ENCODE results near the gene LFNG. TPM values are rescaled to one million over a fixed set of nuclear protein-coding genes. Genes with fewer than 3 reads are reported as not detected.
A peak's percentile ranks its signal among the peaks of the same experiment; 100 is the strongest.
"Not testable (repeated sequence)": the region's sequence is repeated elsewhere in the genome, so short reads cannot be mapped to it uniquely, and the experiment has no call there.

LFNG gene
- total RNA-seq, 1 donor from 2014 or later, result 83.5 TPM

DNA sequence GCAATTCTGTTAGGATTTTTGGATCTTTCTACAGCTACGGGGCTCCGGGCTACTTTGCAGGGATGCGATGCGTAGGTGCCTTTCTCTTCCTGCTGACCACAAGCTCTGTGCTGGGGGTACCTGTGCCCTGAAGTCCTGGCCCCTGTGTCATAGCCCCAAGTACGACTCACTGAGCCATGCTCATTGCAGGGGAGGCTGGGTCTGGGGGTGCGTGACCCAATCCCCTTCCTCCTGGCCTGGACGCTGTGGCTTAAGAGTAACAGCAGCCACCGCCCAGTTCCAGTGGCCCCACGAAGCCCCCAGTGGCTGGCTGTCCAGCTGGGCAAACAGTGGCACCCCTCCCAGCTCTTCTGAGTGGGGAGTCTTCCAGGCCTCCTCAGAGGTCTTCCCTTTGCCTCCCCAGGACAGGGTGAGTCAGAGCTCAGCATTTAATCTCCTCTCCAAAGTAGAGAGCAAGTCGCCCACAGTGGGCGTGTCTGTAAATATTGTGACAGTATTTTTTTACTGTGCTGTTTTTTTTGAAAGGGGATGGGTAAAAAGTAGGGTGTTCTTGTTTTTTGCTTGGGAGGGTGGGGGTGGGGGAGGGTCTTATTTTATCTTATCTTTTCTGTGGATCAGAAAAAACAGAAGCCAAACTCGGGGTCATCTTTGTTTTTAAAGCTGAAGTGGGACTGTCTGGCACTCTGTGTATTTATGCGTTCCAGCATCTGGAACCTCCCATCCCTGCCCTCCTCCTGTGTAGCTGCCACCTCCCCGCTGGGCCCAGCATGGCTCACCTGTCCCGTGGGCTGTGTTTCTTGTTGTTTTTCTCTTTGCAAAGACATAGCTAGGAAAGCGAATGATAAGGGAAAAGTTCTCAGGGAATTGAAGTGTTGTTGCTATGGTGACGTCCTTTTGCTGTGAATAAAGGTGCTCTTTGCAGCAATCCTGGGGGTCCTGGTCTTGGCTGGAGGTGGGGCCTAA lies 8.2 kb downstream of the LFNG start:
- peaks cover 5% of the 10 kb centered on the region for H3K36me3 Mint-ChIP-seq (ENCODE audit: low read depth, unreplicated experiment)
- H3K4me1 Mint-ChIP-seq (ENCODE audit: unreplicated experiment), result peaks cover 14% of the 10 kb centered on the region
- DNase-seq (ENCODE audit: low spot score), result no peak
- peaks cover 11% of the 10 kb centered on the region for H3K27me3 Mint-ChIP-seq (ENCODE audit: unreplicated experiment)
- no peak overlapping the region for H3K27ac Mint-ChIP-seq (ENCODE audit: unreplicated experiment)
- TF ChIP-seq, protein P1, sequence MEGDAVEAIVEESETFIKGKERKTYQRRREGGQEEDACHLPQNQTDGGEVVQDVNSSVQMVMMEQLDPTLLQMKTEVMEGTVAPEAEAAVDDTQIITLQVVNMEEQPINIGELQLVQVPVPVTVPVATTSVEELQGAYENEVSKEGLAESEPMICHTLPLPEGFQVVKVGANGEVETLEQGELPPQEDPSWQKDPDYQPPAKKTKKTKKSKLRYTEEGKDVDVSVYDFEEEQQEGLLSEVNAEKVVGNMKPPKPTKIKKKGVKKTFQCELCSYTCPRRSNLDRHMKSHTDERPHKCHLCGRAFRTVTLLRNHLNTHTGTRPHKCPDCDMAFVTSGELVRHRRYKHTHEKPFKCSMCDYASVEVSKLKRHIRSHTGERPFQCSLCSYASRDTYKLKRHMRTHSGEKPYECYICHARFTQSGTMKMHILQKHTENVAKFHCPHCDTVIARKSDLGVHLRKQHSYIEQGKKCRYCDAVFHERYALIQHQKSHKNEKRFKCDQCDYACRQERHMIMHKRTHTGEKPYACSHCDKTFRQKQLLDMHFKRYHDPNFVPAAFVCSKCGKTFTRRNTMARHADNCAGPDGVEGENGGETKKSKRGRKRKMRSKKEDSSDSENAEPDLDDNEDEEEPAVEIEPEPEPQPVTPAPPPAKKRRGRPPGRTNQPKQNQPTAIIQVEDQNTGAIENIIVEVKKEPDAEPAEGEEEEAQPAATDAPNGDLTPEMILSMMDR (IDR thresholded peaks at IDR 0.05; ENCODE audit: unreplicated experiment), result no peak
- no peaks in the 10 kb centered on the region for H3K9me3 Mint-ChIP-seq (ENCODE audit: unreplicated experiment)
- H3K4me3 Mint-ChIP-seq (ENCODE audit: unreplicated experiment), result peak overlapping the region; percentile 76

DNA sequence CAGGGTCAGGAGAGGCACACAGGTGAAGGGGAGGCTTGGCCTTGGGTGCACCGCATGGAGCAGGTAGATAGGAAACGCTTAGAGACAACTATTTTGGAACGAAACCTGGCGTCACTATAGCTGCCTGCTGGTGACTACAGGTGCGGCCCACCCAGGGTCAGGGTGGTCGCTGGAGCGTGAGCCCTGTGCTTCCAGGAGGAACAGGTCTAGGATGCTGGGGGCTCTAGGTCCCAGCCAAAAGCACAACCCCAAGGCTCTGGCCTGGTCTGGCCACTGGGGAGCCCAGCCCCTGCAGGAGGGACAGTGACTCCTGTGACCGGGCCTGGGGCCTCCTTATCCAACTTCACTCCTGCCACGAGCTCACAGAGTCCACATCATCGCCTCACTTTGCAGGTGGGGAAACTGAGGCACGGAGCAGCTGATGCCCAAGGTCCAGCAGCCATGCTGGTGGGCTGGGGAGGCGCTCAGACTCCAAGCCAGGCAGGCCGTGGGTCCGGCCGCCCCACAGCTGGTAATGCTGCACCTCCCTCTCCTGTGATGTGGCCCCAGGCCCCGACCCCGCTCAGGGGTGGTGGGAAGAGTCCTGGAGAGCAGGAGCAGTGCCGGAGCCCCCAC lies 9.0 kb downstream of the LFNG start:
- Mint-ChIP-seq H3K4me3 (ENCODE audit: unreplicated experiment) (peak overlapping the region; percentile 76), H3K27me3 (ENCODE audit: unreplicated experiment) (peaks cover 8% of the 10 kb centered on the region), H3K36me3 (ENCODE audit: low read depth, unreplicated experiment) (peaks cover 5% of the 10 kb centered on the region), H3K9me3 (ENCODE audit: unreplicated experiment) (no peaks in the 10 kb centered on the region), H3K27ac (ENCODE audit: unreplicated experiment) (no peak overlapping the region), H3K4me1 (ENCODE audit: unreplicated experiment) (peaks cover 10% of the 10 kb centered on the region)
- no peak for DNase-seq (ENCODE audit: low spot score)
- TF ChIP-seq, protein P1 (IDR thresholded peaks at IDR 0.05; ENCODE audit: unreplicated experiment), result no peak

DNA sequence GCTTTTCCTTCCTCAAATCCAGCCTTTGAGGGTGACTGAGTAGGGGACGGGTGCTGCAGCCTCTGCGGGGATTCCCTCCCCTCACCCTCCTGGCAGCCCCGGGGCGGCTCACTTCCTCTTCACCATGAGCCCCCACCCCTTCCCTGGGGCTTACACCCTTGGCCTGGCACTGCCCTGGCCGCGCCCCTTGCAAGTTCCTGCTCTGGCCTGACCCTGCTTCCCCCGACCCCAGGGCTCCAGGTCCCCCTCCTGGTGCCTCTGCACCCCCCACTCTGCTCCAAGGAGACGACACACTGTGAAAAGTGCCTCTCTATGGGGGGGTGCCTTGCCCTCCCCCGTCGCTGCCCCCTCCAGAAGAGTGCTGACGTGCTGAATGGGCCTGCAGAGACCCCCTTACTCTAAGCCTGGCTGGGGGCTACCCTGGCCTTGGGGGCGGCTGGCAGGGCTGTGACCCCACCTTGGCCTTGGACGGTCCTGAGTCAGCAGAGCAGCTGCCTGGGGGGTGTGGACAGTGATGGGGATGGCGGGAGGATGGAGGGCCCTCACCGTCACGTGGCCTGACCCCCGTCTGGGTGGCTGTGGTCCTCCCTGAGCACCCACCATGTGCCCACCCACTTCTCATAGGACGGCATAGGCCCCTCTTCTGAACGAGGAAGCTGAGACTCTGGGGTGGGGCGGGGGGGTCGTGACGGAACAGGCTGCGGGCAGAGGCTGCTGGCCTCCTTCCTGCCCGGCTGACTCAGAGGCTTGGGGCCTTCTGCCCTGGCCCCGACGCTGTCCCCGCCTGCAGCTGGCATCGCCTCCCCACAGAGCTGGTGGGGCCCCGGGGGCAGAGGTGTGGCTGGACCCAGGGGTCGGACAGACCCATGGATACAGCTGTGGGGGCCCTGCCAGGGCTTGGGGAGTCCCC lies 9.8 kb downstream of the LFNG start:
- Mint-ChIP-seq H3K4me3 (ENCODE audit: unreplicated experiment) (no peak overlapping the region), H3K27ac (ENCODE audit: unreplicated experiment) (no peak overlapping the region), H3K4me1 (ENCODE audit: unreplicated experiment) (peaks cover 10% of the 10 kb centered on the region), H3K9me3 (ENCODE audit: unreplicated experiment) (no peaks in the 10 kb centered on the region), H3K36me3 (ENCODE audit: low read depth, unreplicated experiment) (peaks cover 5% of the 10 kb centered on the region), H3K27me3 (ENCODE audit: unreplicated experiment) (peaks cover 8% of the 10 kb centered on the region)
- no peak for DNase-seq (ENCODE audit: low spot score)
- TF ChIP-seq, protein P1 (IDR thresholded peaks at IDR 0.05; ENCODE audit: unreplicated experiment), result no peak

DNA sequence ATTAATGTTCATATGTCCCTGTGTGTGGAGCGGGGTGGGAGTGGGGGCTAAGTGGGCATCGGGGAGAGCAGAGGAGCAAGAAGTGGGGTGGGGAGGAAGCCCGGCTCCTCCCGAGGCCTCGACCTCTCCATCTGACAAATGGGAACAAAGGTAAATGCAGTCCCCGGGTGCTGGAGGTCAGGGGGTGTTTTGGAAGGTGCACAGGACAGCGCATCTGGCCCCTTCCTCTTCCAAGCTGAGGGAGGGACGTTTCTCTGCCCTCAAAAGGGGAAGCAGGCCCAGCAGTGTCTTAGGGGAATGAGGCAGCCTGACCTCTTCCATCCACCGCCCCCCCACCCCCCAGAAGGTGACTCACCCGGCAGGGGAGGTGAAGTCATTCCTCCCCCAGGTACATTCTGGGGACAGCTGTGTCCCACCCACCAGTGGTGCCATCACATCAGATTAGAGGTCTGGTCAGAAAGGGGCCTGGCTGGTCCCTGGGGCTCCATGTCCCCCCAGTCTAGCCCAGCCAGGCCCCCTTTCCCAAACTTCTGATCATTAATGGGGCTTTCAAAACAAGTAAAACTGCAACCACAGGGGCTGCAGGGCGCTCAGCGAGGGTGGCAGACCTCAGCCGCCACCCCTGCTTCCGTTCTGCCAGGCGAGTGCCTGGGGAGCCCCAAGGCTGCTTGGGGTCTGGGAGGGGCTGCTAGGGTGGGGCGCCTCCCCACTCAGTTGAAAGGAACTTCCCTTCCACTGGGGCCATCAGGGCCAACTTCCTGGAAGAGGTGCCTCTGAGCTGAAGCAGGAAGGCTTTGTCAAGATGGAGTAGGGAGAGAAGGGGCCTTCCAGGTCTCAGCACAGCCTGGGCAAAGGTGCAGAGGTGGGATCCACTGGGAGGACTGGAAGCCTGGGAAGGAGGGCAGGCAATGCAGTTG lies 10.8 kb downstream of the LFNG start:
- no peak overlapping the region for H3K4me3 Mint-ChIP-seq (ENCODE audit: unreplicated experiment)
- no peaks in the 10 kb centered on the region for H3K9me3 Mint-ChIP-seq (ENCODE audit: unreplicated experiment)
- peaks cover 9% of the 10 kb centered on the region for H3K27me3 Mint-ChIP-seq (ENCODE audit: unreplicated experiment)
- H3K36me3 Mint-ChIP-seq (ENCODE audit: low read depth, unreplicated experiment), result peaks cover 5% of the 10 kb centered on the region
- H3K4me1 Mint-ChIP-seq (ENCODE audit: unreplicated experiment), result peaks cover 10% of the 10 kb centered on the region
- TF ChIP-seq, protein P1 (IDR thresholded peaks at IDR 0.05; ENCODE audit: unreplicated experiment), result no peak
- peak; percentile 4 for DNase-seq (ENCODE audit: low spot score)
- H3K27ac Mint-ChIP-seq (ENCODE audit: unreplicated experiment), result no peak overlapping the region

DNA sequence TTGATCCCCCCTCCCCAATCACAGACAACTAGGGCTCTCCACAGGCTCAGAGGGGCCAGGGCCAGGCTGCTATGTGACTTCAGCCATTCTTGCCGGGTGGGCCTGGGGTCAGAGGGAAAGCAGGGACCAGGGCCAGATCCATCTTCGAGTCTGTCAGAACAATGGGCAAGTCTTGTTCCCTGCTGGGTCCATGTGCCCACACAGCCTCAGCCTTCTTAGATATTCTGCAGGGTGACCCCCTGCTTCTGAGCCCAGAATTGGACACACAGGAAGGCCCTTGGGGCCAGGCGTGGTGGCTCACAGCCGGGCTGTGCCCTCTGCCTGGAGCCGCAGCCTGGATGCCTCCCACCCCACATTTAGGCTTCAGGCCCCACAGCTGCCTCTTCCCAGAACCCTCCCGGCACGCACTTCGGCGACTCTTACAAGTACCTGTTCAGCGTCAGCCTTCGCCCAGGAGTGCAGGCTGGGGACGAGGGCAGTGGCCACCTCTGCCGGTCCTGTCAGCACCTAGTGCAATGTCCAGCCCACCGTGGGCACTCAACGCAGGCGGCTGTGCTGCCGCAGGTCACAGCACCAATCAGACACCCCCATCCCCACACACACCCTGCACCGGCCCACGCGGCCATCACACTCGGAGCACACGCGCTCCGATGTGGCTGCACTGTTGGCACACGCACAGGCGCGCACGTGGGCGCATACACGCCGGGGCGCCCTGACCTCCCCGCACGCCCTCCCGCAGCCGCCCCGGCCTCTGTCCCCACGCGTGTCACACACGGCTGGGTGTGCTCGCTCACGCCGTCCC lies 11.6 kb downstream of the LFNG start:
- H3K4me3 Mint-ChIP-seq (ENCODE audit: unreplicated experiment); H3K9me3 Mint-ChIP-seq (ENCODE audit: unreplicated experiment); H3K36me3 Mint-ChIP-seq (ENCODE audit: low read depth, unreplicated experiment); H3K27ac Mint-ChIP-seq (ENCODE audit: unreplicated experiment); H3K27me3 Mint-ChIP-seq (ENCODE audit: unreplicated experiment): not testable (repeated sequence)
- peak; percentile 10 for DNase-seq (ENCODE audit: low spot score)
- peaks cover 10% of the 10 kb centered on the region for H3K4me1 Mint-ChIP-seq (ENCODE audit: unreplicated experiment)

DNA sequence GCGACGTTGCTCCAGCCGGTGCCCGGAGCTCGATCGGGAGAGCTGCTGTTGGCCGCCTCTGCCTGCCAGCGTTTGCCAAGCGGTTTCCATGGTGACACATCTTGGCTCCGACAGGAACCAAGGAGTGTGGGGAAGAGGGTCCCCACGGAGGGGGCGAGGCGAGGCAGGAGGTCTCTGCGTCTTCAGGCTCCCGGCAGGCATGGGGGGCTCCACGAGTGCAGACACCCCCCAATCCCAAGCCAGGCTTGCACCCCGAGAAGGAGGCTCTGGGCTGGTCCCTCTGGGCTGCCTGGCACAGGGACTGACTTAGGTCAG lies 12.2 kb downstream of the LFNG start:
- not testable (repeated sequence) for H3K36me3 Mint-ChIP-seq (ENCODE audit: low read depth, unreplicated experiment); H3K9me3 Mint-ChIP-seq (ENCODE audit: unreplicated experiment); H3K4me3 Mint-ChIP-seq (ENCODE audit: unreplicated experiment); H3K27me3 Mint-ChIP-seq (ENCODE audit: unreplicated experiment)
- peak; percentile 3 for DNase-seq (ENCODE audit: low spot score)
- peaks cover 10% of the 10 kb centered on the region for H3K4me1 Mint-ChIP-seq (ENCODE audit: unreplicated experiment)
- H3K27ac Mint-ChIP-seq (ENCODE audit: unreplicated experiment), result peak overlapping the region; percentile 36

All from endothelial cell (in vitro differentiated cells).